GM12878 (cell line): ENCODE results near the gene FREY1. TPM values are rescaled to one million over a fixed set of nuclear protein-coding genes. Genes with fewer than 3 reads are reported as not detected.

Experiments used
- ATAC-seq: fragments of 200-7000 bp; cut with Tn5 transposase; 3 replicates; pipeline ENCODE4 v1.9.1; 2020; ENCODE audit warnings: mild to moderate bottlenecking, moderate library complexity
- BruUV-seq: library from RNA; stranded (reverse); fragments of 400-500 nt; replicated peaks from 2 replicates; lab custom pipeline; 2021; lab: Mats Ljungman, UMichigan
- CTCF ChIA-PET: fragments of 300-600 bp; sonication (Branson Sonifier 250); formaldehyde crosslinking; extraction: SDS; loops from one replicate; lab custom pipeline; 2021; ENCODE audit warnings: inconsistent platforms; lab: Yijun Ruan, JAX
- POLR2A ChIA-PET: fragments of 350-600 bp; formaldehyde crosslinking; extraction: SDS; loops from one replicate; lab custom pipeline; 2021; ENCODE audit warnings: inconsistent platforms; lab: Charles Lee
- RAD21 ChIA-PET: fragments of 300-600 bp; sonication (Branson Sonifier 250); formaldehyde crosslinking; loops from one replicate; lab custom pipeline; 2023; ENCODE audit warnings: antibody characterized with exemption; ENCODE audit not compliant: unreplicated experiment; lab: Charles Lee
- SMC1A ChIA-PET: fragments of 300-600 bp; sonication (Branson Sonifier 250); formaldehyde crosslinking; loops from one replicate; lab custom pipeline; 2023; ENCODE audit not compliant: unreplicated experiment, uncharacterized antibody; lab: Charles Lee
- DNase-seq: peaks from one replicate; pipeline ENCODE4 v3.0.0-alpha.2; 2011; ENCODE audit warnings: low read depth, low spot score
- FAIRE-seq: peaks from 3 replicates; lab custom pipeline; 2011; peaks lifted over from hg19 to GRCh38; lab: Jason Lieb, UNC
- H2AFZ ChIP-seq: 2 replicates; pipeline ENCODE4 v1.6.0; 2011; ENCODE audit warnings: low read depth, low read length, control low read depth; ENCODE audit not compliant: control insufficient read depth
- H3K27ac ChIP-seq: 2 replicates; pipeline ENCODE4 v1.5.1; 2011; ENCODE audit warnings: control low read depth; ENCODE audit not compliant: control insufficient read depth, insufficient read depth
- H3K27me3 ChIP-seq, 2 experiments: replicated peaks in 1 of 2; 2 replicates each; pipeline versions ENCODE4 v1.6.0 to v1.6.1; 2011; ENCODE audit warnings: low read length in 1 of 2; ENCODE audit not compliant: control insufficient read depth in 2 of 2, insufficient read depth in 2 of 2
- H3K36me3 ChIP-seq, 2 experiments: 2 replicates each; pipeline ENCODE4 v1.5.1; 2011; ENCODE audit warnings: low read length in 1 of 2; ENCODE audit not compliant: control insufficient read depth in 2 of 2, insufficient read depth in 2 of 2
- H3K4me1 ChIP-seq: 2 replicates; pipeline ENCODE4 v1.6.1; 2011; ENCODE audit warnings: mild to moderate bottlenecking, low read length, moderate library complexity, mixed read lengths; ENCODE audit not compliant: control insufficient read depth, insufficient read depth
- H3K4me2 ChIP-seq: 2 replicates; pipeline ENCODE4 v1.6.0; 2011; ENCODE audit warnings: control low read depth; ENCODE audit not compliant: control insufficient read depth, insufficient read depth
- H3K4me3 ChIP-seq: fragments of 200-600 bp; sonication (generic); 2 replicates; pipeline ENCODE4 v1.5.1; 2016
- H3K79me2 ChIP-seq: 2 replicates; pipeline ENCODE4 v1.6.0; 2011; ENCODE audit warnings: low read length; ENCODE audit not compliant: control insufficient read depth, insufficient read depth
- H3K9ac ChIP-seq: 2 replicates; pipeline ENCODE4 v1.8.0; 2011; ENCODE audit warnings: low read length, control low read depth, mixed read lengths; ENCODE audit not compliant: control insufficient read depth, insufficient read depth
- H3K9me3 ChIP-seq: replicated peaks from 3 replicates; pipeline ENCODE4 v1.5.1; 2011; ENCODE audit warnings: mild to moderate bottlenecking, low read length; ENCODE audit not compliant: control insufficient read depth, insufficient read depth
- H4K20me1 ChIP-seq: 2 replicates; pipeline ENCODE4 v1.6.0; 2011; ENCODE audit not compliant: control insufficient read depth, insufficient read depth
- BCL11A ChIP-seq: IDR thresholded peaks from 2 replicates; pipeline ENCODE4 v1.6.1; 2011; ENCODE audit warnings: low read depth, low read length
- BCLAF1 ChIP-seq: fragments of 450-650 bp; IDR thresholded peaks from 2 replicates; pipeline ENCODE4 v1.6.1; 2017; ENCODE audit warnings: antibody characterized with exemption, mild to moderate bottlenecking, moderate library complexity
- BHLHE40 ChIP-seq, 2 experiments: fragments of 450-650 bp in 1 of 2; IDR thresholded peaks; 2 replicates each; pipeline ENCODE4 v1.6.1; 2011 to 2017; ENCODE audit warnings: low read depth in 2 of 2, borderline replicate concordance in 1 of 2, improper control_type of control experiment in 1 of 2, low read length in 1 of 2, mild to moderate bottlenecking in 1 of 2
- CBX5 ChIP-seq: sonication (generic); IDR thresholded peaks from 2 replicates; pipeline ENCODE4 v1.6.1; 2016; ENCODE audit warnings: low read depth, moderate library complexity, mild to moderate bottlenecking, inconsistent platforms
- CREB1 ChIP-seq: IDR thresholded peaks from 2 replicates; pipeline ENCODE4 v1.6.1; 2012; ENCODE audit warnings: low read depth, mild to moderate bottlenecking, inconsistent platforms
- DPF2 ChIP-seq: fragments of 450-650 bp; IDR thresholded peaks from 2 replicates; pipeline ENCODE4 v1.6.1; 2017; ENCODE audit warnings: mild to moderate bottlenecking
- HDAC2 ChIP-seq: fragments of 200-600 bp; sonication (generic); IDR thresholded peaks from 2 replicates; pipeline ENCODE4 v1.6.1; 2017
- MEF2B ChIP-seq: fragments of 450-650 bp; IDR thresholded peaks from 2 replicates; pipeline ENCODE4 v1.6.1; 2018; ENCODE audit warnings: mild to moderate bottlenecking, moderate library complexity; ENCODE audit not compliant: partially characterized antibody, poor library complexity, severe bottlenecking
- MTA3 ChIP-seq: IDR thresholded peaks from 2 replicates; pipeline ENCODE4 v1.6.1; 2012; ENCODE audit warnings: low read length, inconsistent platforms, borderline replicate concordance
- RAD21 ChIP-seq: IDR thresholded peaks from 2 replicates; pipeline ENCODE4 v1.6.1; 2011; ENCODE audit warnings: mild to moderate bottlenecking, low read depth, low read length, moderate library complexity; ENCODE audit not compliant: insufficient read depth
- SKIL ChIP-seq: fragments of 450-650 bp; IDR thresholded peaks from 2 replicates; pipeline ENCODE4 v1.6.1; 2017; ENCODE audit warnings: mild to moderate bottlenecking, low read depth, inconsistent platforms; ENCODE audit not compliant: poor library complexity, severe bottlenecking
- ZBTB33 ChIP-seq: fragments of 450-650 bp; IDR thresholded peaks from 2 replicates; pipeline ENCODE4 v1.6.1; 2017; ENCODE audit warnings: mild to moderate bottlenecking
- WGBS: methylation state at CpG from one replicate; pipeline ENCODE4 v1.1.6; 2016; ENCODE audit warnings: low lambda C conversion rate; ENCODE audit not compliant: insufficient replicate concordance, insufficient coverage; ENCODE audit errors: missing lambda C conversion rate; 5-methylcytosine and 5-hydroxymethylcytosine counted together
- in situ Hi-C: fragments of 300-500 bp; cut with MboI; formaldehyde crosslinking; loops from 9 replicates; pipeline ENCODE4 v1.14.3; 2018; ENCODE audit warnings: mixed read lengths
- intact Hi-C: fragments of 100-400 bp; cut with micrococcal nuclease; formaldehyde crosslinking; loops from one replicate; pipeline ENCODE4 v1.14.2; 2022; ENCODE audit not compliant: unreplicated experiment
- polyA plus RNA-seq, 11 experiments: library from polyadenylated mRNA; depleted of rRNA in 4 of 11; unstranded in 6 of 11; stranded (reverse) in 5 of 11; fragments of >200 nt; fragmentation: Nextera tagmentation in 4 of 11; fragmentation: Illumina TruSeq in 1 of 11; extraction: Ambion mirVana in 4 of 11; extraction: Trizol in 1 of 11; gene quantifications; 1 replicate in 1 of 11; 2 replicates in 10 of 11; pipeline versions ENCODE4 v1.2.1 to v1.2.3, GENCODE V29; 2011 to 2016; ENCODE audit warnings: inconsistent platforms in 2 of 11, missing spikeins in 2 of 11, low read depth in 1 of 11
- total RNA-seq, 4 experiments: library from RNA; depleted of rRNA in 3 of 4; stranded (reverse); fragments of >200 nt in 3 of 4; fragmentation: Illumina TruSeq in 1 of 4; extraction: Trizol in 1 of 4; gene quantifications; 2 replicates each; pipeline versions ENCODE4 v1.2.1 to v1.2.3, GENCODE V29; 2013 to 2021
- TF ChIP-seq, protein P1 (sequence below): IDR thresholded peaks from 2 replicates; pipeline ENCODE4 v1.6.1; 2011; ENCODE audit warnings: low read depth, mild to moderate bottlenecking, low read length, moderate library complexity, borderline replicate concordance; ENCODE audit errors: extremely low read depth
- TF ChIP-seq, protein P2 (sequence below): fragments of 450-650 bp; IDR thresholded peaks from 2 replicates; pipeline ENCODE4 v1.6.1; 2014; ENCODE audit warnings: mild to moderate bottlenecking

FREY1 gene
- total and polyA plus RNA-seq, 10 of the 15 experiments (the other 5 are each of a cell fraction or from before 2014, with no cell fraction given): 0.13 to 1.7 (median 0.39) TPM; not detected in 3

GRCh38 chr11:45920531-45921477, 13.7 kb upstream of the FREY1 start:
- intact Hi-C loops: no loop called here
- POLR2A ChIA-PET: no interaction called here
- H3K27ac ChIP-seq: no peak overlapping the region
- no peak for TF ChIP-seq BHLHE40 (IDR thresholded peaks at IDR 0.05; ENCODE audit: borderline replicate concordance in 1 of 2, low read depth in 2 of 2, low read length in 1 of 2)
- TF ChIP-seq SKIL: no peak
- TF ChIP-seq CBX5: no peak
- no peak for TF ChIP-seq CREB1
- no peak for TF ChIP-seq ZBTB33
- TF ChIP-seq BCL11A: no peak
- TF ChIP-seq MTA3: no peak
- no peak for TF ChIP-seq DPF2
- TF ChIP-seq RAD21: no peak
- TF ChIP-seq BCLAF1: no peak
- TF ChIP-seq, protein P1, sequence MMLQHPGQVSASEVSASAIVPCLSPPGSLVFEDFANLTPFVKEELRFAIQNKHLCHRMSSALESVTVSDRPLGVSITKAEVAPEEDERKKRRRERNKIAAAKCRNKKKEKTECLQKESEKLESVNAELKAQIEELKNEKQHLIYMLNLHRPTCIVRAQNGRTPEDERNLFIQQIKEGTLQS: no peak
- no peak for TF ChIP-seq MEF2B
- TF ChIP-seq HDAC2: no peak
- TF ChIP-seq, protein P2, sequence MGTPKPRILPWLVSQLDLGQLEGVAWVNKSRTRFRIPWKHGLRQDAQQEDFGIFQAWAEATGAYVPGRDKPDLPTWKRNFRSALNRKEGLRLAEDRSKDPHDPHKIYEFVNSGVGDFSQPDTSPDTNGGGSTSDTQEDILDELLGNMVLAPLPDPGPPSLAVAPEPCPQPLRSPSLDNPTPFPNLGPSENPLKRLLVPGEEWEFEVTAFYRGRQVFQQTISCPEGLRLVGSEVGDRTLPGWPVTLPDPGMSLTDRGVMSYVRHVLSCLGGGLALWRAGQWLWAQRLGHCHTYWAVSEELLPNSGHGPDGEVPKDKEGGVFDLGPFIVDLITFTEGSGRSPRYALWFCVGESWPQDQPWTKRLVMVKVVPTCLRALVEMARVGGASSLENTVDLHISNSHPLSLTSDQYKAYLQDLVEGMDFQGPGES: no peak

More at GRCh38 chr11:45920531-45921477, 13.7 kb upstream of the FREY1 start:
- ATAC-seq (no peak), FAIRE-seq (no peak), DNase-seq (no peak)
- no peaks in the 10 kb centered on the region; the same call in 2 of the 3 replicates for H3K9me3 ChIP-seq
- H4K20me1 ChIP-seq: no peaks in the 10 kb centered on the region
- BruUV-seq: no TSS peak
- CTCF ChIA-PET: no interaction called here
- no peaks in the 10 kb centered on the region; a peak in 1 of 4 replicates for H3K36me3 ChIP-seq
- peaks cover 16% of the 10 kb centered on the region for H3K79me2 ChIP-seq
- SMC1A ChIA-PET: no interaction called here
- in situ Hi-C loops: no loop called here
- no peak overlapping the region for H3K4me2 ChIP-seq
- H2AFZ ChIP-seq: no peak overlapping the region
- 62% methylated on average over 6 of the region's 6 CpGs for WGBS
- RAD21 ChIA-PET: no interaction called here
- peaks cover 18% of the 10 kb centered on the region for H3K4me1 ChIP-seq
- no peak overlapping the region for H3K4me3 ChIP-seq
- no peak overlapping the region for H3K9ac ChIP-seq
- peaks cover 6 to 18% of the 10 kb centered on the region in 2 experiments; a peak in 3 of 4 replicates for H3K27me3 ChIP-seq
